AG09319 (cell line): ENCODE measurements around the gene ABCC4.

Experiments
- DNase-seq: peaks from one replicate; pipeline ENCODE4 v3.0.0-alpha.2; 2010; ENCODE audit warnings: low read depth; ENCODE audit errors: extremely low read depth
- TF ChIP-seq, protein P1 (sequence below): IDR thresholded peaks from 2 replicates; pipeline ENCODE4 v1.5.1; 2011; ENCODE audit warnings: low read depth, mild to moderate bottlenecking, inconsistent platforms, low read length, moderate library complexity

The ABCC4 gene

GRCh38 chr13:95228130-95228529, 73.1 kb downstream of the ABCC4 start:
- TF ChIP-seq, protein P1, sequence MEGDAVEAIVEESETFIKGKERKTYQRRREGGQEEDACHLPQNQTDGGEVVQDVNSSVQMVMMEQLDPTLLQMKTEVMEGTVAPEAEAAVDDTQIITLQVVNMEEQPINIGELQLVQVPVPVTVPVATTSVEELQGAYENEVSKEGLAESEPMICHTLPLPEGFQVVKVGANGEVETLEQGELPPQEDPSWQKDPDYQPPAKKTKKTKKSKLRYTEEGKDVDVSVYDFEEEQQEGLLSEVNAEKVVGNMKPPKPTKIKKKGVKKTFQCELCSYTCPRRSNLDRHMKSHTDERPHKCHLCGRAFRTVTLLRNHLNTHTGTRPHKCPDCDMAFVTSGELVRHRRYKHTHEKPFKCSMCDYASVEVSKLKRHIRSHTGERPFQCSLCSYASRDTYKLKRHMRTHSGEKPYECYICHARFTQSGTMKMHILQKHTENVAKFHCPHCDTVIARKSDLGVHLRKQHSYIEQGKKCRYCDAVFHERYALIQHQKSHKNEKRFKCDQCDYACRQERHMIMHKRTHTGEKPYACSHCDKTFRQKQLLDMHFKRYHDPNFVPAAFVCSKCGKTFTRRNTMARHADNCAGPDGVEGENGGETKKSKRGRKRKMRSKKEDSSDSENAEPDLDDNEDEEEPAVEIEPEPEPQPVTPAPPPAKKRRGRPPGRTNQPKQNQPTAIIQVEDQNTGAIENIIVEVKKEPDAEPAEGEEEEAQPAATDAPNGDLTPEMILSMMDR = no peak

GRCh38 chr13:95226932-95227695, 74.1 kb downstream of the ABCC4 start:
- TF ChIP-seq, protein P1 = no peak
- no peak for DNase-seq

More at GRCh38 chr13:95228130-95228529, 73.1 kb downstream of the ABCC4 start:
- DNase-seq = no peak

GRCh38 chr13:95226476-95226875, 74.8 kb downstream of the ABCC4 start:
- TF ChIP-seq, protein P1 = no peak

GRCh38 chr13:95226050-95226449, 75.2 kb downstream of the ABCC4 start:
- TF ChIP-seq, protein P1 = no peak
- DNase-seq = no peak

More at GRCh38 chr13:95226476-95226875, 74.8 kb downstream of the ABCC4 start:
- no peak for DNase-seq

GRCh38 chr13:95224064-95224463, 77.2 kb downstream of the ABCC4 start:
- TF ChIP-seq, protein P1 = no peak
- DNase-seq = no peak

GRCh38 chr13:95222733-95223018, 78.6 kb downstream of the ABCC4 start:
- TF ChIP-seq, protein P1 = no peak
- DNase-seq = no peak

DNA sequence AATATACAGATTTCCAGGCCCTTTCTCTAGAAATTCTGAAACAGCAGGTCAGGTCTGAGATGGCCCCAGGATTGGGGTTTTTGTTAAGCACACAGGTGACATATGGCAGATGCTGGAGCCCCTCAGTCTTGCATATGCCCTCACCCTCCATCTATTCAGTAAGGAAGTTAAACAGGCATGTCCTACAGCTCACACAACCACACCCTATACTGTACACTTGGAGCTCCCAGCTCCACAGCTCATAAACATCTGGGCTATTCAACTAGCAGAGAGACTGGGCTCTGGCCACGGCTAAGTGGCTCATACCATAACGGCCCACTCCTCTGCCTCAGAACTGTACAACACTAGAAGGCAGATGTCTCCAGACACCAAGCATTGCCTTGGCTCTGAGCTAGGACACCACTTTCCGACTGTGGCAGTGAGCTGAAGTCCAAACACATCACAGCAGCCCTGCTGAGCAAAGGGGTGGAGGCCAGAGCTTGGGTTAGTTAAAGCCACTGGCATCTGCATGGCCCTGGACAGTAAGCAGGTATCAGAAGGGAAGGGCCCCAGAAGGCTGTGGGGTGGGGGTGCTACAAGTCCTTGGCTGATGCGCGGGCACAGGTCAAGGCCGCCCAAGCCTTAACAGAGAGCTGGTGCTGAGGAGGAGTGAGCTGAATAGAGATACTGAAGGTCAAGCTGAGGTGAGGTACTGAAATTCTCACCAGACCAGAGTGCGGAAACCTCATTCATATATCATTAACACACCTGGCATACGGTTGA, 79.1 kb downstream of the ABCC4 start:
- TF ChIP-seq, protein P1 = no peak
- DNase-seq = no peak
